Measurements from ENCODE around the gene OLIG1.

GRCh38 chr21:33071770-33072306 lies 1.9 kb downstream of the OLIG1 start:
- TF ChIP-seq CTCF (IDR thresholded peaks at IDR 0.05) (no peak), ZFX (IDR thresholded peaks at IDR 0.05; ENCODE audit: borderline replicate concordance) (no peak)

Measured in 22Rv1 (cell line).